ENCODE measurements around the gene BBS1. TPM values are rescaled to one million over a fixed set of nuclear protein-coding genes. Genes with fewer than 3 reads are reported as not detected.

BBS1 gene
- total and polyA plus RNA-seq, 2 donors (not counting 3 experiments of a cell fraction or from before 2014, with no cell fraction given): 29.2 to 32.9 TPM

DNA sequence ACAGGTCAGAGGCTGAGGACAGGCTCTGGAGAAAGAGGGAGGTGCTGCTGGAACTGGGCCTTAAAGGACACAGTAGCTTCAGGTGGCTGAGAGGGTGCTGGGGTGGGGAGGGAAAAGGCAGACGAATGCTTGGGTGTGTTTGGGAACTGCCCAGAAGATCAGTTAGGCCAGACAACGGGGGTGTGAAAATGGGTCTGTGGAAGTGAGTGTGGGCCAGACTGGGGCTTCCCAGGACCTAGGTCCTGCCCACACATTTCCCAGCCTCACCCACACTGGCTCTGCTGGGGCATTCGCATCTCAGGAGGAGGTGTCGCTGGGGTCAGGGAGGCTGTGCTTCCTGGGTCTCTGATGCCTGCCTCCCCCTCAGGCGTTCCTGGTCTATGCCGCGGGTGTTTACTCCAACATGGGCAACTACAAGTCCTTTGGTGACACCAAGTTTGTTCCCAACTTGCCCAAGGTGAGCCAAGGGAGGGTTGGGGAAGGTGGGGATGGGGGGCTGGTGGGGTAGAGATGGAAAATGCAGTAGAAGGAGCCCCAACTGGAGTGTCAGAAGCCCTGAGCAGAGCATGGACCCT, 25.5 kb upstream of the BBS1 start:
- Histone ChIP-seq H3K4me2 (ENCODE audit: insufficient read depth, low read length) (no peak overlapping the region), H3K27me3 (ENCODE audit: control insufficient read depth in 2 of 2, insufficient read depth in 2 of 2, low read length in 2 of 2) (no peaks in the 10 kb centered on the region), H2AFZ (ENCODE audit: low read depth, low read length) (no peak overlapping the region), H3K4me3 (replicated peaks in 1 of 3; ENCODE audit: insufficient read depth in 1 of 3, low read depth in 1 of 3, low read length in 3 of 3) (no peak overlapping the region), H3K79me2 (ENCODE audit: control insufficient read depth, insufficient read depth, low read length) (no peaks in the 10 kb centered on the region), H3K27ac (ENCODE audit: insufficient read depth, low read depth, low read length) (no peak overlapping the region), H4K20me1 (replicated peaks; ENCODE audit: control insufficient read depth, extremely low read depth, insufficient read depth, low read length) (no peaks in the 10 kb centered on the region), H3K9ac (replicated peaks; ENCODE audit: extremely low read depth, insufficient read depth, low read length) (no peak overlapping the region), H3K36me3 (ENCODE audit: control insufficient read depth in 2 of 2, extremely low read depth in 1 of 2, insufficient read depth in 2 of 2, low read length in 2 of 2) (peaks cover 0 to 13% of the 10 kb centered on the region in 2 experiments), H3K4me1 (ENCODE audit: control insufficient read depth, extremely low read depth, insufficient read depth, low read length) (peaks cover 4% of the 10 kb centered on the region), H3K9me3 (replicated peaks; ENCODE audit: control insufficient read depth, insufficient read depth, low read length) (no peaks in the 10 kb centered on the region), H3K9me1 (replicated peaks; ENCODE audit: control insufficient read depth, extremely low read depth, insufficient read depth, low read length) (no peaks in the 10 kb centered on the region)
- ChIA-PET CTCF (interaction anchor here (1.7 kb wide), 1 partner anchor 194 kb away, joined by 6 read pairs; no protein-coding TSS in a partner anchor), POLR2A (no interaction called here)
- TF ChIP-seq EZH2 (IDR thresholded peaks at IDR 0.05; ENCODE audit: borderline replicate concordance, low read depth, low read length, severe bottlenecking) (no peak), POLR2A (IDR thresholded peaks at IDR 0.05; ENCODE audit: low read depth, low read length) (no peak), MYC (IDR thresholded peaks at IDR 0.05; ENCODE audit: low read depth, low read length) (no peak), MAX (IDR thresholded peaks at IDR 0.05; ENCODE audit: insufficient read depth, insufficient read length) (no peak), FOS (IDR thresholded peaks at IDR 0.05; ENCODE audit: borderline replicate concordance, insufficient read depth, low read length) (no peak), POLR2AphosphoS5 (IDR thresholded peaks at IDR 0.05; ENCODE audit: insufficient read depth, low read depth, low read length) (no peak)
- intact Hi-C loops (cut with micrococcal nuclease): no loop called here
- DNase-seq (ENCODE audit: low read depth, low spot score) (no peak), FAIRE-seq (no peak)
- dilution Hi-C loops (cut with MboI; ENCODE audit: extremely low pct_ligation_motif_present, low sequenced_read_pairs): no loop called here
- BruUV-seq (replicated peaks): no TSS peak

GRCh38 chr11:66488957-66489356, 21.5 kb upstream of the BBS1 start:
- no peak for FAIRE-seq
- Histone ChIP-seq H3K4me2 (ENCODE audit: insufficient read depth, low read length) (no peak overlapping the region), H3K9me1 (replicated peaks; ENCODE audit: control insufficient read depth, extremely low read depth, insufficient read depth, low read length) (no peaks in the 10 kb centered on the region), H3K4me3 (replicated peaks in 1 of 3; ENCODE audit: insufficient read depth in 1 of 3, low read depth in 1 of 3, low read length in 3 of 3) (no peak overlapping the region), H3K4me1 (ENCODE audit: control insufficient read depth, extremely low read depth, insufficient read depth, low read length) (no peaks in the 10 kb centered on the region), H3K27me3 (ENCODE audit: control insufficient read depth in 2 of 2, insufficient read depth in 2 of 2, low read length in 2 of 2) (no peaks in the 10 kb centered on the region), H4K20me1 (replicated peaks; ENCODE audit: control insufficient read depth, extremely low read depth, insufficient read depth, low read length) (no peaks in the 10 kb centered on the region), H2AFZ (ENCODE audit: low read depth, low read length) (no peak overlapping the region), H3K79me2 (ENCODE audit: control insufficient read depth, insufficient read depth, low read length) (no peaks in the 10 kb centered on the region), H3K9ac (replicated peaks; ENCODE audit: extremely low read depth, insufficient read depth, low read length) (no peak overlapping the region), H3K36me3 (ENCODE audit: control insufficient read depth in 2 of 2, extremely low read depth in 1 of 2, insufficient read depth in 2 of 2, low read length in 2 of 2) (peaks cover 0 to 19% of the 10 kb centered on the region in 2 experiments), H3K27ac (ENCODE audit: insufficient read depth, low read depth, low read length) (no peak overlapping the region), H3K9me3 (replicated peaks; ENCODE audit: control insufficient read depth, insufficient read depth, low read length) (no peaks in the 10 kb centered on the region)
- POLR2A ChIA-PET: no interaction called here
- intact Hi-C loops (cut with micrococcal nuclease) (no loop called here), dilution Hi-C loops (cut with MboI; ENCODE audit: extremely low pct_ligation_motif_present, low sequenced_read_pairs) (no loop called here)
- no peak for DNase-seq (ENCODE audit: low read depth, low spot score)
- no TSS peak for BruUV-seq (replicated peaks)
- TF ChIP-seq POLR2A (IDR thresholded peaks at IDR 0.05; ENCODE audit: low read depth, low read length) (no peak), JUN (IDR thresholded peaks at IDR 0.05; ENCODE audit: borderline replicate concordance, insufficient read depth, insufficient read length, low read depth) (no peak), MAX (IDR thresholded peaks at IDR 0.05; ENCODE audit: insufficient read depth, insufficient read length) (no peak), MYC (IDR thresholded peaks at IDR 0.05; ENCODE audit: low read depth, low read length) (no peak), GATA2 (IDR thresholded peaks at IDR 0.05; ENCODE audit: insufficient read depth, insufficient read length, low read depth, low read length) (no peak), POLR2AphosphoS5 (IDR thresholded peaks at IDR 0.05; ENCODE audit: insufficient read depth, low read depth, low read length) (no peak), EZH2 (IDR thresholded peaks at IDR 0.05; ENCODE audit: borderline replicate concordance, low read depth, low read length, severe bottlenecking) (no peak), CTCF (IDR thresholded peaks at IDR 0.05; ENCODE audit: extremely low read depth in 1 of 2, insufficient read depth in 1 of 2, low read depth in 1 of 2, low read length in 2 of 2) (no peak), FOS (IDR thresholded peaks at IDR 0.05; ENCODE audit: borderline replicate concordance, insufficient read depth, low read length) (no peak)
- CTCF ChIA-PET: no interaction called here

Measured in endothelial cell of umbilical vein (primary cell).